NT2/D1 (cell line): ENCODE data around the gene SNRPN.

Source experiments
- YY1 ChIP-seq: IDR thresholded peaks from 2 replicates; pipeline ENCODE4 v1.6.1; 2011; ENCODE audit not compliant: insufficient read length, insufficient read depth
- ZNF274 ChIP-seq: IDR thresholded peaks from 2 replicates; pipeline ENCODE4 v1.6.1; 2011; ENCODE audit warnings: mild to moderate bottlenecking, low read depth, low read length

DNA sequence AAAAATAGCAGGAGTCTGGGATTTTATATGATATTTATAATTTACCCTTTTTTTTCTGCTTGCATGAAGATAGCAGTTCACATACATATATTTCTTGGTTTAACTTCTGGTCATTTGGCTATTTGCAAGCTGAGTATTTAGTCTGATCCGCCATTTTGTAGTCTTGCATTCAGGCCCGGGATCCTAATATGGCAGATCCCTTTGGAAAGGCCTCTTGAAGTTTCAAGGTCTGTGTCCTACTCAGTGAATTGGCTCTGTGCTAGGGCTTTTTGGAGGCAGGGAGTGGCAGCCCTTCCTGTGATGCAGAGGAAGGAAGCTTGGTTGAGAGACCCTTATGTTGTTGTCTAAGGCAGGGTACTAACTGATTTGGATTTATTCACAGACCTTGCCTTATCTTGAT, 2.9 kb downstream of the SNRPN start:
- no peak for TF ChIP-seq YY1
- TF ChIP-seq ZNF274 = no peak
